ENCODE data around the gene TMEM203.
"Not testable (repeated sequence)": the region's sequence is repeated elsewhere in the genome, so short reads cannot be mapped to it uniquely, and the experiment has no call there.

The TMEM203 gene

GRCh38 chr9:137242269-137243203, 37.1 kb upstream of the TMEM203 start:
- no peak for DNase-seq

DNA sequence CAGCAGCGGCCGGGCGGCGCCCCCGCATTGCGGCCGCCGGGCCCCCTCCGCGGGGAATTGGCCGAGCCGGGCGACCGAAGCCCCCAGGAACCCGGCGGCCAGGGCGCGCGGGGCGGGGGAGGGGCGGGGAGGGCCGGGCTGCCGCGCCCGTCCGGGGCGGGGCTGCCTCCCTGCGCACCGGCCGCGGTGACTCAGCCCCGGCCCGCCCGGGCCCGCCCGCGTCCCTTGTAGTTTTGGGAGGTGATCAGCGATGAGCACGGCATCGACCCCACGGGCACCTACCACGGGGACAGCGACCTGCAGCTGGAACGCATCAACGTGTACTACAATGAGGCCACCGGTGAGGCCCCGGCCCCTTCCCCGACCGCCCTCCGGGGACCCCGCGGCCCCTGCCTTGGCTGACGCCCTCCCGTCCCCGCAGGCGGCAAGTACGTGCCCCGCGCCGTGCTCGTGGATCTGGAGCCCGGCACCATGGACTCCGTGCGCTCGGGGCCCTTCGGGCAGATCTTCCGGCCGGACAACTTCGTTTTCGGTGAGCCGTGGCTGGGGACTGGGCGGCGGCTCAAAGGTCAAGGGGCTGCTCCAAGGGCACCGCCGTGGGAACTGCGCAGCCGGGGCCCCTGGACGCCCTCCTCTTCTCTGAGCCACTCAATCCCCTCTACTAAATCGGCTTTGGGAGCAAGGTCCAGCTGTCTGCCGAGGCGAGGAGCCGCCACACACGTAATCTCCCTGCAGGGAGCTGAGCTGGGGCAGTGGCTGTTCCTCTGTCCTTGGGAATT, 36.2 kb upstream of the TMEM203 start:
- peak in 14 of 56 donors; percentile 16 to 79 (median 38) for DNase-seq

- peak; percentile 88 to 100 (median 99) for DNase-seq
Observed at GRCh38 chr9:137240841-137241489, 35.5 kb upstream of the TMEM203 start, which contains the start of gene TUBB4B. Gene TUBB4B, plus strand, starts transcription at chr9:137241287. Its CDS starts 74 bp downstream, at chr9:137241361.

DNA sequence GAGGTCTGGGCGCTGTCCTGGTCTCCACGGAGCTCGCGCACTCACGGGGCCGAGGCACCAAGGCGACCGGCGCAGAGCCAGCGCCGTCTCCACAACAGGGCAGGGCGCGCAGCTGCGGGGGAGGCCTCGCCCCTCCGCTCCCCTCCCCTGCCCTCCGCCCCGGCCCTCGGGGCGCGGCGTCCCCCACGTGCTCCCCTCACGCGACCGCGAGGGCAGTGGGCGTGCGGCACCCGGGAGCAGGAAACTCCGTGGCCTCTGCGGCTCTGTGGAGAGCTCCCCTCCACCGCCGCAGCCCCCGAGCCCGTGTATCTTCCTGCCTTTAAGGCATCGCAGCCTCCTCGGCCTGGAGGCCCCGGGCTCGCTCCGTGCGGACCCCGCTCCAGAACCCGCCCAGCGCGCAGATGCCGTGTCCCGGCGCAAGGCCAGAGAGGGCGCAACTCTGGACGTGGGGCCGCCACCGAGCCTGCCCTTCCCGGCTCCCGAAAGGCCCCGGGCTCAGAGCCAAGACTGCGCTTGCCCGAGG, 34.9 kb upstream of the TMEM203 start:
- DNase-seq = peak in 53 of 56 donors; percentile 23 to 88 (median 78)

DNA sequence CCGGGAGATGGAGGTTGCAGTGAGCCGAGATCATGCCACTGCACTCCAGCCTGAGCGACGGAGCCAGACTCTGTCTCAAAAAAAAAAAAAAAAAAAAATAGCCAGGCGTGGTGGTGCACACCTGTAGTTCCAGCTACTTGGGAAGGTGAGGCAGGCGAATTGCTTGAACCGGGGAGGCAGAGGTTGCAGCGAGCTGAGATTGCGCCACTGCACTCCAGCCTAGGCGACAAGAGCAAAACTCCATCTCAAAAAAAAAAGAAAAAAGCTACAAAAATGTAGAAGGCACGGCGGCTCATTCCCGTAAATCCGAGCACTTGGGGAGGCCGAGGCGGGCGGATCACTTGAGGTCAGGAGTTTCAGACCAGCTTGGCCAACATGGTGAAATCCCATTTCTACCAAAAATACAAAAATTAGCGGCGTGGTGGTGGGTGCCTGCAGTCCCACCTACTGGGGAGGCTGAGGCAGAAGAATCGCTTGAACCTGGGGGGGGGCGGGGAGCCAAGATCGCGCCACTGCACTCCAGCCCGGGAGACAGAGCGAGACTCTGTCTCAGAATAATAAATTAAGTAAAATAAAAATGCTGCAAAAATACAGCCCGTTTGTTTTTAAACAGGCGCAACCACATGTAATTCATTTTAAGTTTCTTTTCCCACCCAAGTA, 34.2 kb upstream of the TMEM203 start:
- not testable (repeated sequence) for DNase-seq

GRCh38 chr9:137237759-137238726, 32.6 kb upstream of the TMEM203 start:
- DNase-seq = peak in 50 of 56 donors; percentile 11 to 89 (median 60)

- DNase-seq = peak in 5 of 56 donors; percentile 12 to 39 (median 28)
Observed at GRCh38 chr9:137236936-137237421, 31.5 kb upstream of the TMEM203 start.

DNA sequence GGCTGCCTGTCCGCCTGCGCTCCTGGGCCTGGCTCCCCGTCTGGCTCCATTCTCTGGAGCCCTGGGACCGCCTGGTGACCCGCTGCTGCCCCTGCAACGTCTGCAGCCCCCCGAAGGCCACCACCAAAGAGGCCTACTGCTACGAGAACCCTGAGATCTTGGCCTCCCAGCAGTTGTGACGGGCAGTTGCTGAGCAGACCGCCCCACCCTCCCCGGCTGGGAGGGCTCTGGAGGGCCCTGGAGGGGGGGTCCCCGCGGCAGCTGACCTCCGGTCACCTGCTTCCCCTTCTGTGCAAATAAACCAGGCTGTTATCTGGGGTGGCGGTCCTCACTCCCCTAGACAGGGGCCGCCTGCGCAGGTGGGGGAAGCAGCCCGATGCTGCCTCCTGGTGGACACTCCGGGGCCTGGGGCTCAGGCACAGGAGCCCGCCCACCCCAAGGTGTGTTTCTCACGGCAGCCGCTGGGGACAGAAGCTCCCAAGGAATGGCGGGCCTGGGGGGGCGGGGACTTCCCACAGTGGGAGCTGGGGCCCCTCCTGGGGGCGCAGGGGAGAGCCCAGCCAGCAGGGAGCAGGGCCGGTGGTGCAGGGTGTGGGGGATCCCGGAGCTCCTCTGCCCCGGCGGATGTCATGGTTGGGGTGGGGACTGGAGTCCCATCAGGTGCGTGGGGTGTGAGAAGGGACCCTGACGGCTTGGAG, 30.9 kb upstream of the TMEM203 start:
- DNase-seq = peak in 53 of 56 donors; percentile 11 to 89 (median 66)

- no peak for DNase-seq
Observed at GRCh38 chr9:137235424-137236237, 30.2 kb upstream of the TMEM203 start.

- no peak for DNase-seq
Observed at GRCh38 chr9:137234758-137235423, 29.4 kb upstream of the TMEM203 start.

DNA sequence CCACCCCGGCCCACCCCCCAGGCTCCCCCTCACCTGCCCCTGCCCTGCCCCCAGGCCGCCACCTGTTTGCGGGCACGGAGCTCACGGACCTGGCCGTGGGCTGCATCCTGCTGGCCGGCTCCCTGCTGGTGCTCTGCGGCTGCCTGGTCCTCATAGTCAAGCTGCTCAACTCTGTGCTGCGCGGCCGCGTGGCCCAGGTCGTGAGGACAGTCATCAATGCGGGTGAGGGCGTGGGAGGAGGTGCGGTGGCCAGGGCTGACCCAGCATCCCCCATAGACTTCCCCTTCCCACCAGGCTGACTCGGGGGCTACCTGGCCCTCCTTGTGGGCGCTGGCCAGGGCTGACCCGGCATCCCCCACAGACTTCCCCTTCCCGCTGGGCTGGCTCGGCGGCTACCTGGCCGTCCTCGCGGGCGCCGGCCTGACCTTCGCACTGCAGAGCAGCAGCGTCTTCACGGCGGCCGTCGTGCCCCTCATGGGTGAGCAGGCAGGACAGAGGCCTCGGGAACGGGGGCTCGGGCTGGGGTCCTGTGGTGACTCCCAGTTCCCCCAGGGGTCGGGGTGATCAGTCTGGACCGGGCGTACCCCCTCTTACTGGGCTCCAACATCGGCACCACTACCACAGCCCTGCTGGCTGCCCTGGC, 28.7 kb upstream of the TMEM203 start:
- no peak for DNase-seq

DNA sequence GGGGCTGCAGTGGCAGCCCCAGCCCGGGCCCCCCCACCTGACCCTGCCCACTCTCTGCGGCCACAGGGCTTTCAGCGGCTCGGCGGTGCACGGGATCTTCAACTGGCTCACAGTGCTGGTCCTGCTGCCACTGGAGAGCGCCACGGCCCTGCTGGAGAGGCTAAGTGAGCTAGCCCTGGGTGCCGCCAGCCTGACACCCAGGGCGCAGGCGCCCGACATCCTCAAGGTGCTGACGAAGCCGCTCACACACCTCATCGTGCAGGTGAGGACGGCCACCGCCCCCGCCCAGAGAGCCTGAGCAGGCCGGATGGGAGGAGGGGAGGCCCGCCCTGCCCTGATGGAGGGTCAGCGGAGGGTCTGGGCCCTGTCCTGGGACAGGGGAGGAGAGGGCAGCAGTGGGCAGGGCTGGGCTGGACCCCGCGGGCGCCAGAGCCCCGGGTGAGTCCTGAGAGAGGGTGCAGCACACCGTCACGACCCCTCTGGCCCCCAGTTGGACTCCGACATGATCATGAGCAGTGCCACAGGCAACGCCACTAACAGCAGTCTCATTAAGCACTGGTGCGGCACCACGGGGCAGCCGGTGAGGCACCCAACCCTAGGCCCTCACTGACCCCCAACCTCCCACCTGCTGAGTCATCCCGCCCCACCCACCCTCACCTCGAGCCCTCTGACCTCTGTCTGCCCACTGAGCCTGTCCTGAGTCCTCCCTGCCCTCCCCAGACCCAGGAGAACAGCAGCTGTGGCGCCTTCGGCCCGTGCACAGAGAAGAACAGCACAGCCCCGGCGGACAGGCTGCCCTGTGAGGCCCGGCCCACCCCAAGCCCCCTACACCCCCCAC, 27.9 kb upstream of the TMEM203 start:
- DNase-seq = no peak

DNA sequence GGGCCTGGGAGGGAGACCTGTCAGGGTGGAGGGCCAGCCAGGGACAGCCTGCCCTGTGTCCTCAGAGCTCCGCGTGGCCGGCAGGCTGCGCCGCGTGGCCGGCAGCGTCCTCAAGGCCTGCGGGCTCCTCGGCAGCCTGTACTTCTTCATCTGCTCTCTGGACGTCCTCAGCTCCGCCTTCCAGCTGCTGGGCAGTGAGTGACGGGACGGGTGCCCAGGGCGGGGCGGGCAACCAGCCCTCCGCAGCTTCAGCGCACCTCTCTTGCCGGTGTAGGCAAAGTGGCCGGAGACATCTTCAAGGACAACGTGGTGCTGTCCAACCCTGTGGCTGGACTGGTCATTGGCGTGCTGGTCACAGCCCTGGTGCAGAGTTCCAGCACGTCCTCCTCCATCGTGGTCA, 27.1 kb upstream of the TMEM203 start:
- no peak for DNase-seq

DNA sequence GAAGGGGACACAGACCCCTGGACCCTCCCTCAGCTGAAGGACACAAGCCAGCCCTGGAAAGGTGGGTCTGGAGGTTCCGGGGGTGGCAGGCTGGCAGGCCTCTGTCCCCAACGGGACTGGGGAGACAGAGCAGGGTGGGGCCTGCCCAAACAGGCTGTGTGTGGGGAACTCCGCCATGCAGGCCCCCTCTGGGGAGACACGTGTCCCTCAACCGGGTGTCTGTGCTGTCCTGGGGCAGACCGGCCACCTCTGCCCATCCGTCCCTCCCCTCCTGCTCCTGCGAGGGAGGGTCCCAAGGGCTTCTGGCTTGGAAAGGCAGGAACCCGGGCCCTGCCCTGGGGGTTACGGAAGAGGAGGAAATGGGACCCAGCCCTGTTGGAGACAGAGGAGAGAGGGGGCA, 26.7 kb upstream of the TMEM203 start:
- DNase-seq = no peak

- DNase-seq = no peak
Observed at GRCh38 chr9:137231372-137232039, 26.1 kb upstream of the TMEM203 start.

All from nucleus accumbens (tissue), 56 donors.